OCI-LY1 (cell line): ENCODE measurements around the gene C1QL2.

Experiments
- H2AFZ ChIP-seq: fragments of 200-600 bp; sonication (generic), shearing (Covaris generic); 2 replicates; pipeline ENCODE4 v1.6.0; 2014; ENCODE audit warnings: antibody characterized with exemption, mild to moderate bottlenecking, low read length
- H3F3A ChIP-seq: fragments of 200-600 bp; sonication (generic), shearing (Covaris generic); 2 replicates; pipeline ENCODE4 v1.6.0; 2014; ENCODE audit warnings: mild to moderate bottlenecking, antibody characterized with exemption, low read length, moderate library complexity; ENCODE audit not compliant: insufficient read depth
- H3K27ac ChIP-seq: fragments of 200-600 bp; sonication (generic); 2 replicates; pipeline ENCODE4 v1.5.1; 2014; ENCODE audit warnings: low read length, mixed run types, mild to moderate bottlenecking, low read depth; ENCODE audit not compliant: poor library complexity, severe bottlenecking
- H3K27me3 ChIP-seq: fragments of 200-600 bp; sonication (generic); 2 replicates; pipeline ENCODE4 v1.6.0; 2014; ENCODE audit warnings: antibody characterized with exemption, mild to moderate bottlenecking, low read length, moderate library complexity; ENCODE audit not compliant: insufficient read depth
- H3K36me3 ChIP-seq: fragments of 200-600 bp; sonication (generic); 2 replicates; pipeline ENCODE4 v1.6.1; 2014; ENCODE audit warnings: mild to moderate bottlenecking, antibody characterized with exemption, low read length, moderate library complexity, mixed read lengths; ENCODE audit not compliant: insufficient read depth
- H3K4me1 ChIP-seq: fragments of 200-600 bp; sonication (generic); 2 replicates; pipeline ENCODE4 v1.5.1; 2014; ENCODE audit warnings: mild to moderate bottlenecking, low read length, moderate library complexity; ENCODE audit not compliant: insufficient read depth, severe bottlenecking
- H3K4me2 ChIP-seq: fragments of 200-600 bp; sonication (generic), shearing (Covaris generic); 2 replicates; pipeline ENCODE4 v1.6.1; 2014; ENCODE audit warnings: low read length
- H3K4me3 ChIP-seq: fragments of 200-600 bp; sonication (generic); 2 replicates; pipeline ENCODE4 v1.5.1; 2014; ENCODE audit warnings: low read length, low read depth, mild to moderate bottlenecking, mixed read lengths; ENCODE audit not compliant: poor library complexity, severe bottlenecking
- H3K79me2 ChIP-seq: fragments of 200-600 bp; shearing (Covaris generic); 2 replicates; pipeline ENCODE4 v1.6.1; 2016; ENCODE audit warnings: mixed run types, low read length, mixed read lengths; ENCODE audit not compliant: insufficient read depth
- H3K9ac ChIP-seq: fragments of 200-600 bp; sonication (generic), shearing (Covaris generic); 2 replicates; pipeline ENCODE4 v1.6.1; 2014; ENCODE audit warnings: mild to moderate bottlenecking, low read length, mixed read lengths
- H3K9me2 ChIP-seq: fragments of 200-600 bp; sonication (generic), shearing (Covaris generic); 2 replicates; pipeline ENCODE4 v1.6.1; 2014; ENCODE audit warnings: low read depth, mild to moderate bottlenecking, low read length, mixed read lengths
- H3K9me3 ChIP-seq: fragments of 200-600 bp; shearing (Covaris generic); 2 replicates; pipeline ENCODE4 v1.6.1; 2014; ENCODE audit warnings: low read length, mixed read lengths
- H4K20me1 ChIP-seq: fragments of 200-600 bp; sonication (generic), shearing (Covaris generic); 2 replicates; pipeline ENCODE4 v1.6.0; 2016; ENCODE audit warnings: mild to moderate bottlenecking, low read length; ENCODE audit not compliant: insufficient read depth
- CTCF ChIP-seq: fragments of 200-600 bp; sonication (generic), shearing (Covaris generic); IDR thresholded peaks from 2 replicates; pipeline ENCODE4 v1.5.1; 2017; ENCODE audit warnings: mild to moderate bottlenecking, antibody characterized with exemption, low read length, moderate library complexity, mixed read lengths
- EZH2 ChIP-seq: fragments of 200-600 bp; sonication (generic), shearing (Covaris generic); IDR thresholded peaks from 2 replicates; pipeline ENCODE4 v1.8.0; 2017; ENCODE audit warnings: borderline replicate concordance, mixed run types, mild to moderate bottlenecking, antibody characterized with exemption, low read length, moderate library complexity, mixed read lengths

C1QL2 gene

GRCh38 chr2:119201815-119202214, 43.3 kb upstream of the C1QL2 start:
- no peak overlapping the region for H3K27ac ChIP-seq
- no peak overlapping the region for H3K9ac ChIP-seq
- H4K20me1 ChIP-seq = no peaks in the 10 kb centered on the region
- no peaks in the 10 kb centered on the region for H3K79me2 ChIP-seq
- TF ChIP-seq CTCF (no peak), EZH2 (no peak)
- no peak overlapping the region for H3K4me3 ChIP-seq
- no peaks in the 10 kb centered on the region for H3K9me2 ChIP-seq
- H3K27me3 ChIP-seq = no peaks in the 10 kb centered on the region
- no peaks in the 10 kb centered on the region for H3K9me3 ChIP-seq
- H3K36me3 ChIP-seq = no peaks in the 10 kb centered on the region
- H3F3A ChIP-seq = no peaks in the 10 kb centered on the region
- H2AFZ ChIP-seq = no peak overlapping the region
- no peak overlapping the region for H3K4me2 ChIP-seq
- H3K4me1 ChIP-seq = no peaks in the 10 kb centered on the region

- Histone ChIP-seq H3K4me1 (no peaks in the 10 kb centered on the region), H3K9me3 (no peaks in the 10 kb centered on the region), H3K27ac (no peak overlapping the region), H4K20me1 (no peaks in the 10 kb centered on the region), H3K4me3 (no peak overlapping the region), H3K9me2 (no peaks in the 10 kb centered on the region), H3K36me3 (no peaks in the 10 kb centered on the region), H2AFZ (no peak overlapping the region), H3F3A (no peaks in the 10 kb centered on the region), H3K9ac (no peak overlapping the region), H3K79me2 (no peaks in the 10 kb centered on the region), H3K4me2 (no peak overlapping the region), H3K27me3 (no peaks in the 10 kb centered on the region)
- TF ChIP-seq EZH2 (no peak), CTCF (no peak)
These were observed 39.8 kb upstream of the C1QL2 start for GRCh38 chr2:119198240-119198840.

GRCh38 chr2:119197529-119198239, 39.1 kb upstream of the C1QL2 start:
- H3K9me3 ChIP-seq = no peaks in the 10 kb centered on the region
- H3K9ac ChIP-seq = no peak overlapping the region
- no peaks in the 10 kb centered on the region for H3F3A ChIP-seq
- TF ChIP-seq CTCF (no peak), EZH2 (no peak)
- H3K27ac ChIP-seq = no peak overlapping the region
- H4K20me1 ChIP-seq = no peaks in the 10 kb centered on the region
- H3K4me1 ChIP-seq = no peaks in the 10 kb centered on the region
- H3K79me2 ChIP-seq = no peaks in the 10 kb centered on the region
- H3K27me3 ChIP-seq = no peaks in the 10 kb centered on the region
- no peaks in the 10 kb centered on the region for H3K36me3 ChIP-seq
- no peaks in the 10 kb centered on the region for H3K9me2 ChIP-seq
- H3K4me2 ChIP-seq = no peak overlapping the region
- no peak overlapping the region for H3K4me3 ChIP-seq
- no peak overlapping the region for H2AFZ ChIP-seq
